GM21515 (cell line): ENCODE results near the gene ARMH3.
"Not testable (repeated sequence)": the region's sequence is repeated elsewhere in the genome, so short reads cannot be mapped to it uniquely, and the experiment has no call there.

Experiments
- ATAC-seq: cut with Tn5 transposase; IDR thresholded peaks from one replicate; pipeline ENCODE4 v1.9.1; 2021; ENCODE audit not compliant: unreplicated experiment

ARMH3 gene

DNA sequence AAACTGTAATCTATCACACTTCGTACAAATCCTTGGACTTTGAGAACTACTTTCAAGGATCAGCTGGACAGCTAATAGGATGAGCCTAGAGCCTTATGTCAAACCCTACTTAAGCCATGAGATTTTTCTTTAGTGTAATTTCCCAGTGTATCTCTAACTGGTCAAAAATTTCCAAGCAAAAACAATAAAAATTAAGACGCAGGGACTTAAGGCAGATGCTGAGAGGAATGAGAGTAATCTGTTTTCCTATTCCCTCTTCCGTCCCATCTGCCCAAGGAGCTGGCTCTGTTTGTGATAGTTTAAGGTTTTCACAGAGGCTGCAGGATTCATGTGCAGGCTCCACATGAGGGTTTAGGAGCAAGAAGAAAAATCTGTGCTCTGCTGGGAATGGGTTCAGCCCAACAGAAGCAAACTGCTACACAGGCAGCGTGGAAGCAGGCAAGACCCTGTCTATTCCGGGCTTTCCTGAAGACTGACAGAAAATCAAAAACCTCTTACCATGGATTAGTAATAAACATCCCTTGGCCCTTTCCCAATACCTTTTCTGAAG is 62.2 kb downstream of the ARMH3 start:
- ATAC-seq, result no peak

DNA sequence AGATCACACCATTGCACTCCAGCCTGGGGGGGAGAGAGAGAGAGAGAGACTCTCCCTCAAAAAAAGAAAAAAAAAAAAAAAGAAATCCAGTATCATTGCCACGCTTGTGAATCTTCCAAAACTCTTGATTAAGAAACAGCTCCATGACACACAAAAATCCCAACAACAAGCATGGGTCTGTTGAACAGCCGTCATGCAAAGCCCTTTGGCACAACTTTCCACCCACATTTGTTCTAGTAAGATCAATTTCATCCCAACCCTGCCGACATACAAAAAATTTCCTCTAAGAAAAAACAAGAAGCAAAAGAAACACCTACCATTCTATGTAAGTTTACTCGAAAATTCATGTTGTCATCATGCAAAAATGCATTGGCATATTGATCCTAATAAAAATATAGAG is 62.8 kb downstream of the ARMH3 start:
- no peak for ATAC-seq

GRCh38 chr10:101987136-101987535 is 68.8 kb downstream of the ARMH3 start:
- no peak for ATAC-seq

GRCh38 chr10:101986624-101986971 is 69.4 kb downstream of the ARMH3 start:
- ATAC-seq, result no peak

DNA sequence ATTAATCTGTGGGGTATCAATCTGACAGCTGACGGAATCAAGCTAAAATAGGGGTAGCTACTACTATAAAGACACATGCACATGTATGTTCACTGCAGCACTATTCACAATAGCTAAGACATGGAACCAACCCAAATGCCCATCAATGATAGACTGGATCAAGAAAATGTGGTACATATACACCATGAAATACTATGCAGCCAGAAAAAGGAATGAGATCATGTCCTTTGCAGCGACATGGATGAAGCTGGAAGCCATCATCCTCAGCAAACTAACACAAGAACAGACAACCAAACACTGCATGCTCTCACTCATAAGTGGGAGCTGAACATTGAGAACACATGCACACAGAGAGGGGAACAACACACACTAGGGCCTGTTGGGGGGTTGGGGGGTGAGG is 75.3 kb downstream of the ARMH3 start:
- ATAC-seq, result not testable (repeated sequence)

GRCh38 chr10:101974091-101974971 is 81.6 kb downstream of the ARMH3 start:
- ATAC-seq, result no peak

DNA sequence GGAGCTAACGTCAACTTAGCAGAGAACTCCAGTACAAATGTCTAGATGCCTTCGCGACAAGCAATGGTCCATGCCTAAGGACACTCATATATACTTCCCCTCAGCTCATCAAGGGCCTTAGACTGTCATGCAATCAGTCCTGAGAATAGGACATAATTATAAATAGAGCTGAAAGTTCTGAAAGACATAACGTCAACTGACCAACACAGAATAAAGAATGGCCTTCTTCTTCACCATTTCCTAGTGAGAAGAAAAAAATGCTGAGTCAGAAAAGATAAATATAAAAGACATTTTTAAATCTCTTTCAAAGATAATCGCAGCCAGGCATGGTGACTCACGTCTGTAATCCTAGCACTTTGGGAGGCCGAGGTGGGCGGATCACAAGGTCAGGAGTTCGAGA is 83.2 kb downstream of the ARMH3 start:
- ATAC-seq, result no peak

DNA sequence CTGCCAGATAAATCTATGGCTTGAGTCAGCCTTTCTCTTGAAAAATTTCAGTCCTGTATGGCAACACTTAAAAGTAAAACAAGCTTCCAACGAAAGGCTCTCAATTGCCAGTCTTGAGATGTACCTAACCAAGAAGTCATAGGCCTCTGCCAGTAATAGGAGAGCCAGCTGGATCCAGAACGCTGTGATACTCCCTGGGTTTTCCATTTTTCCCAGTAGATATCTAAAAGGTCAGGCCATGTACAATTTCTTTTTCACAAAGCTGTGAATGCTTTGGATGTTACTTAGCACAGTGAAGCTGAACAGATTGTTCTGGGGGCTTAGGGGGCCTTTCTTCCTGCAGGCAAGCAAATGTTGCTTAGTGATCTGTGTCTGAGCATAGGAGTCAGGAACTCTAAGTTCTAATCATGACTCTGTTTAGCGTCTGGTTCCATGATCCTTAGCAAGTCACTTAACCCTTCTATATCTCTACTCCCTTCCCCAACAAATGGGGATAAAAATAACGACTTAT is 86.5 kb downstream of the ARMH3 start:
- ATAC-seq, result no peak

GRCh38 chr10:101968940-101969321 is 87.0 kb downstream of the ARMH3 start:
- ATAC-seq, result no peak

DNA sequence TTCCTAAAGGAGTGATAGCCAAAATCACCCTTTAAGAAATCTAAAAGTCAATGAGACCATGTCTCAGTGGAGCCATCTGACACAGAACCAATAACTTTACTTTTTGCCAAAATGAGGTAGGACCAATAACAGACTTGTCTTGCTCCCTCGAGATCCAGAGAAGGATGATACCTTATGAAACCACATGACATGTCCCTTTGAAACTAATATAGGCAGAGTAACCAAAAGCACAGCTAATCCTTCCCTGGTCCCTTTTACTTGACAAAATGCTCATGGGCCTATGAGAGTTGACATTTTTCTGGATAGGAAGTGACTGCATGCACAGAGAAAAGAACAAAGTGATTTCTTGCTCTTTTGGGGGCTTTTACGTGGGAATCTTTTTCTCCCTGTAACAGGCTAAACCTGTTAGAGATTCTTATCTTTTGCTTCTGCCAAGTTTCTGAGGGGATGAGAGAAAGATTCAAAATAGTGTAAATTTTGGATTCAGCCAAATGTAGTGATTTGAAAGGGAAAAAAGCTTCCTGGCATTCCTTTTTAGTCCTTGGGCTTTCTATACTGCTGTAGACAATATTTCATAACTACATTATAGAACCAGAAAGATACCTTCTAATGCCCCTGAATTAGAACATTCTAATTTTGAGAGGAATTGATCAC is 87.6 kb downstream of the ARMH3 start:
- ATAC-seq, result no peak

DNA sequence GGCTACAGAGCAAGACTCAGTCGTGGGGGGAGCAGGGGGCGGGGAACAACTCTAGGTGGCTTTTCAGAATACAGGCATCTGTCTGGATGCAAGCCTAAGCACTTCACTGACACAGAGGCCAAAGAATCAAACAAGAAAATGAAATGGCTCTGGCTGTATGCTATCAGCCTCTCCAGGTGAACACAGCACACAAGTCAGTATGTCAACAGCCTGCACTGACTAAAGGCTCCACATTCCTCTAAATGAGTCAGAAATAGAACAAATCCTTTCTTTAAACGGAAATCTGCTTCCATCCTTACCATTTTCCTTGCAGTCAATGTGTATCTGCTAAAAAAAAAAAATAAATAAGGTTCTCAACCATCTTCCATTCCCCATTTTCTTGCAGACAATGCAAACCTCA is 88.3 kb downstream of the ARMH3 start:
- ATAC-seq, result no peak

DNA sequence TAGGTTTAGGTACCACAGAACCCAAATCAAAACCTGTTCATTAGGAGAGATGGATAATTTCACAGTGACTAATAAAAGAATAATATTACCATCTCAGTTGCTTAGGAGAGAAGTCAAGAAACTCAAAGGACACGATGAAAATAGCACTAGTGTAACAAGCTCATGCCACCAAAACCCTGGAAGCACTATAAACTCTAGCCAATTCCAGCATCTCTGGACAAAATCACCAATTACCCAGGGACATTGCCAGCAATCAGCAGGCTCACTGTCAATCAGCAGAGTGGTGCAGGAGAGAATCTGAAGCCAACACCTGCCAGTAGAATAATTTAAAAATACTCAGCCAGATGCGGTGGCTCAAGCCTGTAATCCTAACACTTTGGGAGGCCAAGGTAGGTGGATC is 88.9 kb downstream of the ARMH3 start:
- no peak for ATAC-seq

DNA sequence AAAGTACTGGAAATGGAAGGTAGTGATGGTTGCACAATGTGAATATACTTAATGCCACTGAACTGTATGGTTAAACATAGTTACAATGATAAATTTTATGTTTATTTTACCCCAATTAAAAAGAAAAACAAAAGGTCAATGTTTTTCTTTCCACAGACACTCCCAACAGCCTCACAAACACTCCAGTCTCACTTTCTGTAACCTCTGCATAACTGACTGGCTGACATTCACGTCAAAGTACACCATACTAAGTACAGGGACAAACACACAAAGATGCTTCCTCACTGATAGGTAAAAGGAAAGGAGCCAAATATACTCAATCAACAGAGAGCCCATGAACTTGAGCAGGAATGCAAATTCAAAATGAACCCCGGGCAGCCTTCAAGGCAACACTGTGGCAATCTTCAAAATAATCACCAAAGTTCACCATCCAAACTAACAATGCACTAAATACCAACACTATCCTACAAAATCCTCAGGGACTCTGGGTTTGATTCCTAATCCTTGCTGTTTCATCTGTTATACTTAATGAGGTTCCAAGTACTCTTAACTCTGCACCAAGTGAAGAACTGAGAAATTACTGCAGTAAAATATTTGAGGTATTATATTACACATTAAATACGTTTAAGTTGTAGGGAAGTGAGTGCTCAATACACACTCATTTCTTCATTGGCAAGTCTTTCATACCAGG is 90.8 kb downstream of the ARMH3 start:
- no peak for ATAC-seq

DNA sequence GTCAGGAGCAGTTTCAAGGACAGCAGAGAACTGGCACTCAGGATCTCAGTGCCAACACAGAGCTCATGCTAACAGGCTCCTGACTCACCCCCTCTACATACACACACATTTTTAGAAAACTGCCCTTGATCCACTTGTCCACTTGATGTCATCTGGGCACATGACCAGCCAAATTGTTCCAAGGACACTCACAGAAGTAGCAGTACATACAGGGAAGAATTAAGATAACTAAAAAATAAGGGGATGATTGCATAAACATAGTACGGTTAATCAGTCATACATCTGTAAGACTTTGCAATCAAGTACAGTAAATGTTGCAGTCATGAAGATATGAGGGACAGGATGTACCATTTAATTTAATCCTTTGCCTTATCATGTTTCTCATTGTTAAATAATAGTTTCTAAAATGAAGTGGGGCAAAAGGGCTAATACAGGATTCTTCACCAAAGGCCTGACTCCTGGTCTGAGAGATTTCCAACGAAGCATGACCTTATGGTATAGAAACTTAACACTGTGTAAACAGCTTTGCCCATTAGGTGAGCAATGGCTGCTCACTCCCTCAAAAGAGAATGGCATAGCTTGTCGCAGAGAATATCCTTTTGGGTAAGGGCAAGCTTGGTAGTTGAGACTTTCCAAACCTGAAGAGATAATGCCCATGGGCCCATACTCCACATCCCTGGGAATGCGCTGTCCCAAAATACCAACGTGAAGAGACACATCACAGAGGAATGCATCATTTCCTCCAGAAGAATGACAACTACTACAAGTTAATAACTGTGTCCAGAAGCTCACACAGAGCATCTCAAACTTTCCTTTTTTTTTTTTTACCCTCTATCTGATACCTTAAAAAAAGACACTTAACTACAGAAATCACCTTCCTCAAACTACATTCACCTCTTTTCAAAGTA is 94.1 kb downstream of the ARMH3 start:
- ATAC-seq, result no peak

GRCh38 chr10:101960879-101961395 is 95.0 kb downstream of the ARMH3 start:
- no peak for ATAC-seq

DNA sequence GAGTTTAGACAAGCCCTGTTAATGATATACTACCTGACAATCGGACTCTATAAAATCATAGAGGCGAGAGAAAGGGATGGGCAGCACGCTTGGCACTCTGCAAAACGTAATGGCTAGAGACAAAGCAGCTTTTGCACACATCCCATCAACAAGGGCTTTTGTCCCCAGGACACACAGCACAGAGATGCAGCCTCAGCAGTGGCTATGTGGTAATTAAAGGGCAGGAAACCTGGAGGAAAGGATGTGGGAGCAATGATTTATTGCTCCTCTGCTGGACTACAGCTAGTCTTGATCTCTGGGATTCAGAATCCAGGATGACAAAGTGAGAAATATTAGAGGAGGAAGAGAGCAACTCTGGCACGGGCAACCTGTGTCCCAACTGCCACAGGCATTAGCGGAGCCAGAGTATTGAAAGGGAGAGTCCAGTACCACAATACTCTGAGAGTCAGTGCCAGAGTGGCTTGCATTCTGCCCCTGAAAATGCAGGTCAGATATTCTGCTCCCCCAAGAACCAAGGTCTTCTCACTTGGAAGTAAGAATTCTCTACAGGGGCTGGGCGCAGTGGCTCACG is 96.5 kb downstream of the ARMH3 start:
- no peak for ATAC-seq

GRCh38 chr10:101958691-101959090 is 97.3 kb downstream of the ARMH3 start:
- no peak for ATAC-seq

- no peak for ATAC-seq
These were observed 99.1 kb downstream of the ARMH3 start for GRCh38 chr10:101956898-101957297.

GRCh38 chr10:101956117-101956516 is 99.9 kb downstream of the ARMH3 start:
- no peak for ATAC-seq

- ATAC-seq, result no peak
These were observed 103.8 kb downstream of the ARMH3 start for GRCh38 chr10:101952191-101952590.
